H9 (cell line): ENCODE measurements around the gene RGS14. TPM values are rescaled to one million over a fixed set of nuclear protein-coding genes. Genes with fewer than 3 reads are reported as not detected.

ENCODE experiments used
- DNase-seq: peaks from one replicate; pipeline ENCODE4 v3.0.0-alpha.2; 2017
- H2AFZ ChIP-seq: one replicate; pipeline ENCODE4 v1.6.1; 2013; ENCODE audit warnings: mild to moderate bottlenecking, low read length, control low read depth, moderate library complexity
- H2AK5ac ChIP-seq: 2 replicates; pipeline ENCODE4 v1.6.1; 2013; ENCODE audit warnings: low read length, control low read depth, mixed read lengths; ENCODE audit not compliant: insufficient read length
- H2BK120ac ChIP-seq: one replicate; pipeline ENCODE4 v1.6.1; 2013; ENCODE audit warnings: low read depth, mild to moderate bottlenecking, low read length, control low read depth, inconsistent platforms; ENCODE audit not compliant: poor library complexity, severe bottlenecking
- H2BK12ac ChIP-seq: 2 replicates; pipeline ENCODE4 v1.6.1; 2013; ENCODE audit warnings: low read length, control low read depth, mixed read lengths, low read depth; ENCODE audit not compliant: insufficient read length
- H2BK15ac ChIP-seq: 2 replicates; pipeline ENCODE4 v1.6.1; 2013; ENCODE audit warnings: low read depth, low read length, control low read depth
- H2BK20ac ChIP-seq: one replicate; pipeline ENCODE4 v1.6.1; 2013; ENCODE audit warnings: low read depth, mild to moderate bottlenecking, low read length, control low read depth, inconsistent platforms; ENCODE audit not compliant: poor library complexity, severe bottlenecking
- H2BK5ac ChIP-seq: 2 replicates; pipeline ENCODE4 v1.6.1; 2013; ENCODE audit warnings: low read length, control low read depth, mixed read lengths; ENCODE audit not compliant: insufficient read length
- H3K14ac ChIP-seq: 2 replicates; pipeline ENCODE4 v1.6.1; 2013; ENCODE audit warnings: low read length, control low read depth; ENCODE audit not compliant: insufficient read depth
- H3K18ac ChIP-seq: 2 replicates; pipeline ENCODE4 v1.6.1; 2013; ENCODE audit warnings: low read depth, mild to moderate bottlenecking, mixed read lengths, low read length, control low read depth; ENCODE audit not compliant: insufficient read length
- H3K23ac ChIP-seq: 2 replicates; pipeline ENCODE4 v1.6.1; 2013; ENCODE audit warnings: low read length, control low read depth, mixed read lengths, low read depth; ENCODE audit not compliant: insufficient read length
- H3K23me2 ChIP-seq: 2 replicates; pipeline ENCODE4 v1.6.1; 2013; ENCODE audit warnings: low read depth, mild to moderate bottlenecking, mixed read lengths, low read length, control low read depth; ENCODE audit not compliant: insufficient read length, poor library complexity, severe bottlenecking
- H3K27ac ChIP-seq: 2 replicates; pipeline ENCODE4 v1.5.1; 2013; ENCODE audit warnings: low read length, control low read depth, mixed read lengths, low read depth; ENCODE audit not compliant: insufficient read length
- H3K27me3 ChIP-seq: 2 replicates; pipeline ENCODE4 v1.6.1; 2013; ENCODE audit warnings: low read length, control low read depth, inconsistent platforms; ENCODE audit not compliant: insufficient read depth
- H3K4ac ChIP-seq: 2 replicates; pipeline ENCODE4 v1.6.1; 2013; ENCODE audit warnings: low read depth, mild to moderate bottlenecking, control low read depth, inconsistent platforms, low read length, moderate library complexity
- H3K4me1 ChIP-seq: 2 replicates; pipeline ENCODE4 v1.6.1; 2013; ENCODE audit warnings: low read length, control low read depth, inconsistent platforms; ENCODE audit not compliant: insufficient read depth
- H3K4me2 ChIP-seq: 2 replicates; pipeline ENCODE4 v1.6.1; 2013; ENCODE audit warnings: low read length, control low read depth, mixed read lengths; ENCODE audit not compliant: insufficient read length, insufficient read depth
- H3K56ac ChIP-seq: 2 replicates; pipeline ENCODE4 v1.6.1; 2013; ENCODE audit warnings: low read depth, mild to moderate bottlenecking, mixed read lengths, low read length, control low read depth; ENCODE audit not compliant: insufficient read length
- H3K79me1 ChIP-seq: 2 replicates; pipeline ENCODE4 v1.6.1; 2013; ENCODE audit warnings: low read depth, mild to moderate bottlenecking, moderate library complexity, low read length, control low read depth, inconsistent platforms; ENCODE audit not compliant: insufficient read depth, poor library complexity, severe bottlenecking
- H3K79me2 ChIP-seq: 2 replicates; pipeline ENCODE4 v1.6.1; 2013; ENCODE audit warnings: low read length, control low read depth, inconsistent platforms; ENCODE audit not compliant: insufficient read depth
- H3K9ac ChIP-seq: 2 replicates; pipeline ENCODE4 v1.6.1; 2013; ENCODE audit warnings: low read length, control low read depth, mixed read lengths; ENCODE audit not compliant: insufficient read length; ENCODE audit errors: extremely low read depth
- H3K9me3 ChIP-seq: one replicate; pipeline ENCODE4 v1.6.1; 2013; ENCODE audit warnings: low read depth, low read length, inconsistent platforms; ENCODE audit not compliant: control insufficient read depth
- H3T11ph ChIP-seq: one replicate; pipeline ENCODE4 v1.6.1; 2013; ENCODE audit warnings: mild to moderate bottlenecking, low read length, control low read depth, inconsistent platforms
- H4K20me1 ChIP-seq: one replicate; pipeline ENCODE4 v1.6.1; 2013; ENCODE audit not compliant: control insufficient read depth, insufficient read length, insufficient read depth
- H4K5ac ChIP-seq: 2 replicates; pipeline ENCODE4 v1.6.1; 2013; ENCODE audit warnings: low read depth, mild to moderate bottlenecking, mixed read lengths, low read length, control low read depth; ENCODE audit not compliant: insufficient read length
- H4K8ac ChIP-seq: replicated peaks from 2 replicates; pipeline ENCODE4 v1.6.1; 2013; ENCODE audit warnings: low read length, control low read depth, mixed read lengths, low read depth; ENCODE audit not compliant: insufficient read length
- H4K91ac ChIP-seq: 2 replicates; pipeline ENCODE4 v1.6.1; 2013; ENCODE audit warnings: low read depth, mild to moderate bottlenecking, moderate library complexity, mixed read lengths, low read length, control low read depth; ENCODE audit not compliant: insufficient read length
- H3K27ac Mint-ChIP-seq, 3 experiments: 2 replicates in 2 of 3; 3 replicates in 1 of 3; pipeline ENCODE4 v1.8.0; 2020 to 2021; ENCODE audit warnings: mixed read lengths in 3 of 3, mild to moderate bottlenecking in 1 of 3, moderate library complexity in 1 of 3
- H3K27me3 Mint-ChIP-seq: 2 replicates; pipeline ENCODE4 v1.8.0; 2021; ENCODE audit warnings: low read depth, mild to moderate bottlenecking, moderate library complexity, mixed read lengths
- H3K36me3 Mint-ChIP-seq, 3 experiments: 2 replicates in 2 of 3; 3 replicates in 1 of 3; pipeline ENCODE4 v1.8.0; 2020 to 2021; ENCODE audit warnings: low read depth in 3 of 3, mixed read lengths in 3 of 3; ENCODE audit not compliant: insufficient read depth in 1 of 3
- H3K4me1 Mint-ChIP-seq, 2 experiments: 2 replicates each; pipeline ENCODE4 v1.8.0; 2020; ENCODE audit warnings: mixed read lengths in 2 of 2
- H3K4me3 Mint-ChIP-seq, 2 experiments: 2 replicates in 1 of 2; 3 replicates in 1 of 2; pipeline ENCODE4 v1.8.0; 2020 to 2021; ENCODE audit warnings: mild to moderate bottlenecking in 2 of 2, mixed read lengths in 2 of 2, moderate library complexity in 1 of 2
- H3K9me3 Mint-ChIP-seq, 2 experiments: 2 replicates in 1 of 2; 3 replicates in 1 of 2; pipeline ENCODE4 v1.8.0; 2020; ENCODE audit warnings: mild to moderate bottlenecking in 2 of 2, mixed read lengths in 2 of 2, moderate library complexity in 1 of 2
- WGBS: extraction: QIAGEN DNeasy Blood & Tissue Kit; methylation state at CpG from one replicate; pipeline ENCODE4 v1.1.7; 2013; ENCODE audit warnings: missing lambda C conversion rate, low lambda C conversion rate, mixed read lengths; ENCODE audit not compliant: insufficient read length; ENCODE audit errors: extremely low coverage; 5-methylcytosine and 5-hydroxymethylcytosine counted together
- total RNA-seq: library from RNA; stranded (reverse); gene quantifications from 2 replicates; pipeline ENCODE4 v1.2.1, GENCODE V29; 2021
- TF ChIP-seq, protein P1 (sequence below): fragments of 200-600 bp; sonication (generic); conservative IDR thresholded peaks from 3 replicates; pipeline ENCODE4 v1.8.0; 2021; ENCODE audit warnings: antibody characterized with exemption, mild to moderate bottlenecking

Gene RGS14
- total RNA-seq, 1 experiment from 2014 or later: 12.3 TPM

DNA sequence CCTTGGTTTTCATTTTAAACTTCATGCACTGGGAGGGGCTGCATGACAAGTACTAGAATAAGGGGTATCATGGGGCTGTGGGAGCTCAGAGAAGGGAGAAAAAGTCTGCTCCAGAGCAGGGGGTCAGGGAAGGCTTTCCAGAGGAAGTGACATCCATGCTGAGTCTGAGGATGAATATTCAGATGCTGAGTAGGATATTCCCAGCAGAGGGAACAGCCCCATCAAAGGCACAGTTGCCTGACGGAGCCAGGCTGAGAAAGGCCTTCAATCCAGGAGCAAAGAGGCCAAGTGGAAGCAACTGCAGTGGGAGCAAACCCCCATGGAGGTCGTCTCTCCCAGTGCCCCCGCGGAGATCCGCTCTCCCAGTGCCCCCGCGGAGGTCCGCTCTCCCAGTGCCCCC lies 38.4 kb downstream of the RGS14 start:
- no peaks in the 10 kb centered on the region for H3K9me3 ChIP-seq
- H2BK120ac ChIP-seq: no peak overlapping the region
- no peaks in the 10 kb centered on the region for H3K36me3 Mint-ChIP-seq
- H3K79me2 ChIP-seq: no peaks in the 10 kb centered on the region
- no peak overlapping the region for H3K9ac ChIP-seq
- no peaks in the 10 kb centered on the region for H3K23me2 ChIP-seq
- H3K14ac ChIP-seq: no peak overlapping the region
- H3K79me1 ChIP-seq: no peaks in the 10 kb centered on the region
- no peak overlapping the region for H3K4me2 ChIP-seq
- no peak overlapping the region for H3K27ac ChIP-seq
- no peak overlapping the region for H3K27ac Mint-ChIP-seq
- no peak overlapping the region for H3K18ac ChIP-seq
- no peak overlapping the region for H4K8ac ChIP-seq
- DNase-seq: no peak
- H2BK15ac ChIP-seq: no peak overlapping the region
- H4K20me1 ChIP-seq: no peaks in the 10 kb centered on the region
- no peak overlapping the region for H2BK5ac ChIP-seq
- no peak overlapping the region for H4K91ac ChIP-seq
- no peaks in the 10 kb centered on the region; the same call in 1 of the 2 replicates for H3K4me1 ChIP-seq
- no peak overlapping the region for H2BK20ac ChIP-seq
- no peak overlapping the region for H3K23ac ChIP-seq
- H3T11ph ChIP-seq: no peak overlapping the region
- H3K56ac ChIP-seq: no peak overlapping the region
- no CpG with 5 or more reads among the region's 8 CpGs for WGBS
- TF ChIP-seq, protein P1, sequence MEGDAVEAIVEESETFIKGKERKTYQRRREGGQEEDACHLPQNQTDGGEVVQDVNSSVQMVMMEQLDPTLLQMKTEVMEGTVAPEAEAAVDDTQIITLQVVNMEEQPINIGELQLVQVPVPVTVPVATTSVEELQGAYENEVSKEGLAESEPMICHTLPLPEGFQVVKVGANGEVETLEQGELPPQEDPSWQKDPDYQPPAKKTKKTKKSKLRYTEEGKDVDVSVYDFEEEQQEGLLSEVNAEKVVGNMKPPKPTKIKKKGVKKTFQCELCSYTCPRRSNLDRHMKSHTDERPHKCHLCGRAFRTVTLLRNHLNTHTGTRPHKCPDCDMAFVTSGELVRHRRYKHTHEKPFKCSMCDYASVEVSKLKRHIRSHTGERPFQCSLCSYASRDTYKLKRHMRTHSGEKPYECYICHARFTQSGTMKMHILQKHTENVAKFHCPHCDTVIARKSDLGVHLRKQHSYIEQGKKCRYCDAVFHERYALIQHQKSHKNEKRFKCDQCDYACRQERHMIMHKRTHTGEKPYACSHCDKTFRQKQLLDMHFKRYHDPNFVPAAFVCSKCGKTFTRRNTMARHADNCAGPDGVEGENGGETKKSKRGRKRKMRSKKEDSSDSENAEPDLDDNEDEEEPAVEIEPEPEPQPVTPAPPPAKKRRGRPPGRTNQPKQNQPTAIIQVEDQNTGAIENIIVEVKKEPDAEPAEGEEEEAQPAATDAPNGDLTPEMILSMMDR: no peak
- no peak overlapping the region for H2AFZ ChIP-seq
- no peak overlapping the region for H2BK12ac ChIP-seq
- H2AK5ac ChIP-seq: no peak overlapping the region
- peaks cover 10 to 17% of the 10 kb centered on the region in 2 experiments for H3K4me1 Mint-ChIP-seq
- H3K4me3 Mint-ChIP-seq: no peak overlapping the region
- peaks cover 36% of the 10 kb centered on the region for H3K27me3 Mint-ChIP-seq
- H3K9me3 Mint-ChIP-seq: no peaks in the 10 kb centered on the region
- no peak overlapping the region for H3K4ac ChIP-seq
- H3K27me3 ChIP-seq: no peaks in the 10 kb centered on the region
- no peak overlapping the region for H4K5ac ChIP-seq
